Fibroblast of lung (primary cell): ENCODE data around the gene FMNL2.

ENCODE experiments used
- CTCF ChIP-seq, 2 donors: IDR thresholded peaks in 1 of 2; conservative IDR thresholded peaks in 1 of 2; 1 replicate in 1 of 2; 2 replicates in 1 of 2; pipeline ENCODE4 v1.5.1; 2011 to 2012; ENCODE audit warnings: low read length in 2 of 2, control low read depth in 1 of 2, inconsistent platforms in 1 of 2, low read depth in 1 of 2, mild to moderate bottlenecking in 1 of 2
- EZH2 ChIP-seq: IDR thresholded peaks from 2 replicates; pipeline ENCODE4 v1.5.1; 2012; ENCODE audit warnings: low read length, control low read depth, mild to moderate bottlenecking; ENCODE audit errors: missing control alignments

- TF ChIP-seq CTCF (conservative IDR thresholded peaks at IDR 0.05 in 1 of 2, IDR thresholded peaks at IDR 0.05 in 1 of 2; ENCODE audit: low read depth in 1 of 2, low read length in 2 of 2) (no peak), EZH2 (no peak)
Measured at GRCh38 chr2:152606941-152607340, 272.0 kb downstream of the FMNL2 start.
